Measurements from ENCODE around the gene CETP. TPM values are rescaled to one million over a fixed set of nuclear protein-coding genes. Genes with fewer than 3 reads are reported as not detected.
A peak's percentile ranks its signal among the peaks of the same experiment; 100 is the strongest.

CETP gene
- total RNA-seq, 6 experiments from 2014 or later = not detected

DNA sequence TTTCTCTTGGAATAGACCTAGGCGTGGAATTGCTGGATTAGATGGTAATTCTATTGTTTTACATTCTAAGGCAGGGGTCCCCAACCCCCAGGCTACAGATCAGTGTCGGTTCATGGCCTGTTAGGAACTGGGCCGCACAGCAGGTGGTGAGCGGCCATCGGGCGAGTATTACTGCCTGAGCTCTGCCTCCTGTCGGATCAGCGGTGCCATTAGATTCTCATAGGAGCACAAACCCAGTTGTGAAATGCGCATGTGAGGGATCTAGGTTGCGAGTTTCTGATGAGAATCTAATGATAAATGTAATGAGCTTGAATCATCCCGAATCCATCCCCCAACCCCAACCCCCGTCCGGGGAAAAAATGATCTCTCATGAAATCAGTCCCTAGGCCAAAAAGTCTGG is 50.6 kb downstream of the CETP start:
- DNase-seq = no peak
- peak overlapping the region; percentile 63 for H3K27ac Mint-ChIP-seq
- no peaks in the 10 kb centered on the region for H3K9me3 Mint-ChIP-seq
- H3K27me3 Mint-ChIP-seq (ENCODE audit: insufficient read depth) = no peaks in the 10 kb centered on the region
- peaks cover 70% of the 10 kb centered on the region for H3K4me1 Mint-ChIP-seq (ENCODE audit: low read depth)
- H3K36me3 Mint-ChIP-seq (ENCODE audit: low read depth) = peaks cover 21% of the 10 kb centered on the region
- H3K4me3 Mint-ChIP-seq = peak overlapping the region; percentile 46
- TF ChIP-seq, protein P1, sequence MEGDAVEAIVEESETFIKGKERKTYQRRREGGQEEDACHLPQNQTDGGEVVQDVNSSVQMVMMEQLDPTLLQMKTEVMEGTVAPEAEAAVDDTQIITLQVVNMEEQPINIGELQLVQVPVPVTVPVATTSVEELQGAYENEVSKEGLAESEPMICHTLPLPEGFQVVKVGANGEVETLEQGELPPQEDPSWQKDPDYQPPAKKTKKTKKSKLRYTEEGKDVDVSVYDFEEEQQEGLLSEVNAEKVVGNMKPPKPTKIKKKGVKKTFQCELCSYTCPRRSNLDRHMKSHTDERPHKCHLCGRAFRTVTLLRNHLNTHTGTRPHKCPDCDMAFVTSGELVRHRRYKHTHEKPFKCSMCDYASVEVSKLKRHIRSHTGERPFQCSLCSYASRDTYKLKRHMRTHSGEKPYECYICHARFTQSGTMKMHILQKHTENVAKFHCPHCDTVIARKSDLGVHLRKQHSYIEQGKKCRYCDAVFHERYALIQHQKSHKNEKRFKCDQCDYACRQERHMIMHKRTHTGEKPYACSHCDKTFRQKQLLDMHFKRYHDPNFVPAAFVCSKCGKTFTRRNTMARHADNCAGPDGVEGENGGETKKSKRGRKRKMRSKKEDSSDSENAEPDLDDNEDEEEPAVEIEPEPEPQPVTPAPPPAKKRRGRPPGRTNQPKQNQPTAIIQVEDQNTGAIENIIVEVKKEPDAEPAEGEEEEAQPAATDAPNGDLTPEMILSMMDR (IDR thresholded peaks at IDR 0.05) = no peak

DNA sequence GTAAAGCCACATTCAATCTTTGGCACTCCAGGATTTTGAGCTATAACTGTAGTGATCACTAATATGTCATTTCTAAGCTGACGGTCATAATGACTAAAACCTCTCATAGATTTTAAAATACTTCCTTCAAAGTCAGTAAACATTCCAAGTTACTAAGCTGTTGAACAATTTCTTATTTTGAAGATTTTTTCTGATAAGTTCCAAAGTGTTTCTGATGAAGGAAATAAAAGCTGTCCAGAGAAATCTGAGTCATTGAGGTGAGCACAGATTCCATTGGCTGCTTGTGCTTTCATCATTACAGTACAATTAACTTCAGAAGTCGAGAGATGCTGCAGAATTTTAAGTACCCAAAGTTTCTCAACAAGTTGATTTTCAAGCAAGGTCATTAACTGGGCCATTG is 51.5 kb downstream of the CETP start:
- H3K27me3 Mint-ChIP-seq (ENCODE audit: insufficient read depth) = no peaks in the 10 kb centered on the region
- peaks cover 68% of the 10 kb centered on the region for H3K4me1 Mint-ChIP-seq (ENCODE audit: low read depth)
- peak overlapping the region; percentile 53 for H3K4me3 Mint-ChIP-seq
- peak; percentile 85 for DNase-seq
- H3K36me3 Mint-ChIP-seq (ENCODE audit: low read depth) = peaks cover 30% of the 10 kb centered on the region
- TF ChIP-seq, protein P1 (IDR thresholded peaks at IDR 0.05) = no peak
- peak overlapping the region; percentile 79 for H3K27ac Mint-ChIP-seq
- H3K9me3 Mint-ChIP-seq = no peaks in the 10 kb centered on the region

DNA sequence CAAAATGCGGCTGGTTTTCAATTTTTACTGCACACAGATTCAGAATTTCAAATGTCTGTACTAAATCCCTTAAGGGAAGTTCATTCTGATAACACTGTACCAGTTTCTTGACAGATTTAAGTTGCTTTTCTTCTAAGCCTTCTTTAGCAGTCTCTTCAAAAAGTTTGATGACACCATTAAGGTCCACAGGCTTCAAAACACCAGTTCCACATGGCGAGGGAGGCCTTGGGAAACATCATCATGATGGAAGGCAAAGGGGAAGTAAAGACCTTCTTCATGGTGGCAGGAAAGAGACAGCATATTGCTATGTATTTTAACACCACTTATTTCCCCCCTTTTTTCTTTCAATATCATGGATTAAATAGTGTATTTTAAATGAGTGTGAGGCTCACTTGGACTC is 52.2 kb downstream of the CETP start:
- Mint-ChIP-seq H3K4me1 (ENCODE audit: low read depth) (peaks cover 68% of the 10 kb centered on the region), H3K9me3 (no peaks in the 10 kb centered on the region), H3K36me3 (ENCODE audit: low read depth) (peaks cover 33% of the 10 kb centered on the region), H3K27me3 (ENCODE audit: insufficient read depth) (no peaks in the 10 kb centered on the region), H3K4me3 (peak overlapping the region; percentile 53), H3K27ac (peak overlapping the region; percentile 79)
- TF ChIP-seq, protein P1 (IDR thresholded peaks at IDR 0.05) = no peak
- no peak for DNase-seq

DNA sequence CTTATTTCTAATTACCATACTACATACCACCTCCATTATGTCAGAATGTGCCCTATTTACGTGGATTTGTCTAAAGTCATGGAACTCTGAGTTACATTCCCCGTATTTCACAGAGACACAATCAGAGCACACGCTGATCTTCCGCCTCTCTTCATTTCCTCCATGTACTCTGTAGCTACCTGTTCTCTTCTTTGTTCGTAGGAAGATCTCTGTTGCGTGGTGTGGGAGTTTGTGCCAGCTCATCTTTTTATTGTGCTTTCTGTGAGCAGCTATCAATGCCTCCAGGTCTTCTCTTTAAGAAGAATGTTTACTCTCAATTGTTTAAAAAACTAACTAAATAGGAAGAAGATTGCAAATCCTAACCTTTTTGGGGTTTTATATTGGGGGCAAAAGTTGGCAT is 54.6 kb downstream of the CETP start:
- peaks cover 62% of the 10 kb centered on the region for H3K4me1 Mint-ChIP-seq (ENCODE audit: low read depth)
- DNase-seq = no peak
- H3K27ac Mint-ChIP-seq = no peak overlapping the region
- H3K4me3 Mint-ChIP-seq = no peak overlapping the region; the same call in 1 of the 2 replicates
- no peaks in the 10 kb centered on the region; the same call in 1 of the 2 replicates for H3K27me3 Mint-ChIP-seq (ENCODE audit: insufficient read depth)
- TF ChIP-seq, protein P1 (IDR thresholded peaks at IDR 0.05) = no peak
- H3K36me3 Mint-ChIP-seq (ENCODE audit: low read depth) = peaks cover 46% of the 10 kb centered on the region
- H3K9me3 Mint-ChIP-seq = no peaks in the 10 kb centered on the region

DNA sequence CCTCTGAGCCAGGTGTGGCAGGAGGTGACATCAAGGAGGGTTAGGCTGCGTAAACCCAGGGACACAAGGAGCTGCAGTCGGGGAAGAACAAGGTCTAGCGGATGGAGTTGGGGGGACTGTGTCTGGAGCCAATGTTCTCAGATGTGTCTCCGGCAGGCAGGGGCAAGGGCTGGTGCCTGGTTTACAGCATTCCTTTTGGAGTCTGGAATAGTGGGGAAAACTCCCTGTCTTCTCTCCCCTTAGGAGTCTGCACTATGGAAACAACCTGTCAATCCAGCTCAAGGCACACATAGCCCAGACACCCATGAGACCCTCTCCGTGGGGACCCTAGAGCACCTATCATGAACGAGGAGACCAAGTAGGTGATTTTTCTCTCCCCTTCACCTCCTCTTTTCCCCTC is 55.1 kb downstream of the CETP start:
- Mint-ChIP-seq H3K4me1 (ENCODE audit: low read depth) (peaks cover 61% of the 10 kb centered on the region), H3K27ac (peak overlapping the region; percentile 8; the same call in 1 of the 2 replicates), H3K9me3 (no peaks in the 10 kb centered on the region), H3K4me3 (no peak overlapping the region), H3K36me3 (ENCODE audit: low read depth) (peaks cover 51% of the 10 kb centered on the region), H3K27me3 (ENCODE audit: insufficient read depth) (no peaks in the 10 kb centered on the region; the same call in 1 of the 2 replicates)
- DNase-seq = no peak
- TF ChIP-seq, protein P1 (IDR thresholded peaks at IDR 0.05) = no peak

DNA sequence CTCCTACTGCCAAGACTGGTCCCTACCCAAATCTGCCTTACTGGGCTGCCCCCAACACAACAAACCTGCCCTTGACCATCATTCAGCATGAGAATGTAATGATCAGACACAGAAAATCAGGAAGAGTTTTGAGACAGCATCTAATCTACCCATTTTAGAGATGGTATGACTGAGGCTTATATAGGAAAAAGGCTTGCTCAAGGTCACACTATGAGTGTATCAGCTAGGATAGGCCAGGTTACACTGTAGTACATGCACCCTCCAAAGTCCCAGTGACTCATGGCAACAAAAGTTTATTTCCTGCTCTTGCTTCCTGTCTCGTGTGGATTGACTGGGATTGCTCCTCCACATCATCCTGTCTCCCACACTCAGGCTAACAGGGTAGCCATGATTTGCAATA is 55.5 kb downstream of the CETP start:
- H3K9me3 Mint-ChIP-seq = no peaks in the 10 kb centered on the region
- no peak for DNase-seq
- H3K4me3 Mint-ChIP-seq = no peak overlapping the region
- H3K27ac Mint-ChIP-seq = peak overlapping the region; percentile 8; the same call in 1 of the 2 replicates
- H3K4me1 Mint-ChIP-seq (ENCODE audit: low read depth) = peaks cover 56% of the 10 kb centered on the region
- peaks cover 56% of the 10 kb centered on the region for H3K36me3 Mint-ChIP-seq (ENCODE audit: low read depth)
- TF ChIP-seq, protein P1 (IDR thresholded peaks at IDR 0.05) = no peak
- H3K27me3 Mint-ChIP-seq (ENCODE audit: insufficient read depth) = no peaks in the 10 kb centered on the region; the same call in 1 of the 2 replicates

All from HFFc6 (cell line).